ENCODE results near the gene CEMIP.

The CEMIP gene

DNA sequence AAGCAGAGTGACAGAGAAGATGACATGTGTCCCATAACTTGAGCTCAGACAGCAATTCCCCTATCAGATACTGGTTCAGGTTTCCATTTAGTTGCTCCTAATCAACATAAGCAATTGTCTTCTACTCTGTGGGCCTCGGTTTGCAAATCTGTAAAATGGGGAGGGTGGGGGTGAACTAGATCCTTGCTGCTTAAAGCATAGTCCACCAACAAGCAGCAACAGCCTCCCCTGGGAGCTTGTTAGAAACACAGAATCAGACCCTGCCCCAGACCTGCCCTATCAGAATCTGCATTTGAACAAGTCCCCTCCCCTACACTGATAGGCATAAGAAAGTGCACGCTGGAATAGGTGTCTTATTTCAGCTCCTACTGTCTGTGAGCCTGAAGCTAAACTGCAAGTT is 87.8 kb downstream of the CEMIP start:
- Histone ChIP-seq H3K4me3 (replicated peaks; ENCODE audit: insufficient read depth, low read length) (no peak overlapping the region), H3K27me3 (ENCODE audit: insufficient read depth, poor library complexity, severe bottlenecking) (no peaks in the 10 kb centered on the region), H3K27ac (replicated peaks) (no peak overlapping the region)
- TF ChIP-seq POLR2AphosphoS5 (IDR thresholded peaks at IDR 0.05; ENCODE audit: low read depth) (no peak), GABPA (IDR thresholded peaks at IDR 0.05; ENCODE audit: low read depth) (no peak), SPI1 (IDR thresholded peaks at IDR 0.05; ENCODE audit: borderline replicate concordance, low read depth) (no peak)
- DNase-seq (ENCODE audit: low read depth in 1 of 2, low spot score in 1 of 2) = no peak

DNA sequence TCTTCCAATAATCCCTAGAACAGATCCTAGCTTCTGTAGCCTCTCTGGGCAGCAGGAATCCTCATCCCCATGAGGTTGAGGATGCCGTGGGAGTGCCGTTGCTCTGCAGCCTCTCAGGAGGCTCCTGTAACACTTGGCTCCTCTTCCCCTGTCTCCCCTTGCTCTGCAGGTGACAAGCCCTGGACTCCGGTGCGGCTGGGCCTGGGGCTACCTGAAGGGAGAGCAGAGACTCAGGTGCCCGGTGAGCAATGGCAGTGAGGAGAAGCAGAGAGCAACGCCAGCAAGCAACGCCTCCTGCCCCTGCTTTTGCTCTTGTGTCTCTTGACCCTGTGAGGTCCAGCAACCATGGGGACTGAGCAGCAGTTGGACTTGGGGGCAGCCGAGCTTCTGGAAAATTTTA is 91.2 kb downstream of the CEMIP start:
- Histone ChIP-seq H3K27me3 (ENCODE audit: insufficient read depth, poor library complexity, severe bottlenecking) (no peaks in the 10 kb centered on the region), H3K4me3 (replicated peaks; ENCODE audit: insufficient read depth, low read length) (no peak overlapping the region), H3K27ac (replicated peaks) (no peak overlapping the region)
- DNase-seq (ENCODE audit: low read depth in 1 of 2, low spot score in 1 of 2) = no peak
- TF ChIP-seq, protein P1, sequence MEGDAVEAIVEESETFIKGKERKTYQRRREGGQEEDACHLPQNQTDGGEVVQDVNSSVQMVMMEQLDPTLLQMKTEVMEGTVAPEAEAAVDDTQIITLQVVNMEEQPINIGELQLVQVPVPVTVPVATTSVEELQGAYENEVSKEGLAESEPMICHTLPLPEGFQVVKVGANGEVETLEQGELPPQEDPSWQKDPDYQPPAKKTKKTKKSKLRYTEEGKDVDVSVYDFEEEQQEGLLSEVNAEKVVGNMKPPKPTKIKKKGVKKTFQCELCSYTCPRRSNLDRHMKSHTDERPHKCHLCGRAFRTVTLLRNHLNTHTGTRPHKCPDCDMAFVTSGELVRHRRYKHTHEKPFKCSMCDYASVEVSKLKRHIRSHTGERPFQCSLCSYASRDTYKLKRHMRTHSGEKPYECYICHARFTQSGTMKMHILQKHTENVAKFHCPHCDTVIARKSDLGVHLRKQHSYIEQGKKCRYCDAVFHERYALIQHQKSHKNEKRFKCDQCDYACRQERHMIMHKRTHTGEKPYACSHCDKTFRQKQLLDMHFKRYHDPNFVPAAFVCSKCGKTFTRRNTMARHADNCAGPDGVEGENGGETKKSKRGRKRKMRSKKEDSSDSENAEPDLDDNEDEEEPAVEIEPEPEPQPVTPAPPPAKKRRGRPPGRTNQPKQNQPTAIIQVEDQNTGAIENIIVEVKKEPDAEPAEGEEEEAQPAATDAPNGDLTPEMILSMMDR (IDR thresholded peaks at IDR 0.05; ENCODE audit: insufficient read depth, low read length) = no peak
- TF ChIP-seq GABPA (IDR thresholded peaks at IDR 0.05; ENCODE audit: low read depth) = no peak
- TF ChIP-seq POLR2AphosphoS5 (IDR thresholded peaks at IDR 0.05; ENCODE audit: low read depth) = no peak
- TF ChIP-seq SPI1 (IDR thresholded peaks at IDR 0.05; ENCODE audit: borderline replicate concordance, low read depth) = no peak
- TF ChIP-seq, protein P2, sequence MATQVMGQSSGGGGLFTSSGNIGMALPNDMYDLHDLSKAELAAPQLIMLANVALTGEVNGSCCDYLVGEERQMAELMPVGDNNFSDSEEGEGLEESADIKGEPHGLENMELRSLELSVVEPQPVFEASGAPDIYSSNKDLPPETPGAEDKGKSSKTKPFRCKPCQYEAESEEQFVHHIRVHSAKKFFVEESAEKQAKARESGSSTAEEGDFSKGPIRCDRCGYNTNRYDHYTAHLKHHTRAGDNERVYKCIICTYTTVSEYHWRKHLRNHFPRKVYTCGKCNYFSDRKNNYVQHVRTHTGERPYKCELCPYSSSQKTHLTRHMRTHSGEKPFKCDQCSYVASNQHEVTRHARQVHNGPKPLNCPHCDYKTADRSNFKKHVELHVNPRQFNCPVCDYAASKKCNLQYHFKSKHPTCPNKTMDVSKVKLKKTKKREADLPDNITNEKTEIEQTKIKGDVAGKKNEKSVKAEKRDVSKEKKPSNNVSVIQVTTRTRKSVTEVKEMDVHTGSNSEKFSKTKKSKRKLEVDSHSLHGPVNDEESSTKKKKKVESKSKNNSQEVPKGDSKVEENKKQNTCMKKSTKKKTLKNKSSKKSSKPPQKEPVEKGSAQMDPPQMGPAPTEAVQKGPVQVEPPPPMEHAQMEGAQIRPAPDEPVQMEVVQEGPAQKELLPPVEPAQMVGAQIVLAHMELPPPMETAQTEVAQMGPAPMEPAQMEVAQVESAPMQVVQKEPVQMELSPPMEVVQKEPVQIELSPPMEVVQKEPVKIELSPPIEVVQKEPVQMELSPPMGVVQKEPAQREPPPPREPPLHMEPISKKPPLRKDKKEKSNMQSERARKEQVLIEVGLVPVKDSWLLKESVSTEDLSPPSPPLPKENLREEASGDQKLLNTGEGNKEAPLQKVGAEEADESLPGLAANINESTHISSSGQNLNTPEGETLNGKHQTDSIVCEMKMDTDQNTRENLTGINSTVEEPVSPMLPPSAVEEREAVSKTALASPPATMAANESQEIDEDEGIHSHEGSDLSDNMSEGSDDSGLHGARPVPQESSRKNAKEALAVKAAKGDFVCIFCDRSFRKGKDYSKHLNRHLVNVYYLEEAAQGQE (IDR thresholded peaks at IDR 0.05; ENCODE audit: insufficient replicate concordance, low read depth) = no peak

DNA sequence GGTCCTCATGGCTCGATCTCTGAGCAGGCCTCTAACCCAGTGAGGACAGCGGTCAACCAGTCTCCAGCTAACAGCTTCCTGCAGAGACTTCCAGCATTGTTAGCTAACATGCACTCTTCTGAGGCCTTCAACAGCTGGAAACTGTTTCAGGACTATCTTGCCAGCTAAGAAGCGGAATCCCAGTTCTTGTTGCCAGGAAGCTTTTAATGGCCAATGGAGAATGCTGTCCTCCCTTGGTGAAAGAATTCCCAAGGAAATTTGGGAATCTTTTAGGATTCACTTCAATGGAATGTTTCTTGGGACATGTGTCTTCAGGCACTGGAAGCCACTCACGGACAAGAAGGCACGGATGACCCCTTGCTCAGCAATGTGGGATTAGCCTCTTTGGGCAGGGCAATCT is 91.7 kb downstream of the CEMIP start:
- H3K27me3 ChIP-seq (ENCODE audit: insufficient read depth, poor library complexity, severe bottlenecking) = no peaks in the 10 kb centered on the region
- DNase-seq (ENCODE audit: low read depth in 1 of 2, low spot score in 1 of 2) = no peak
- TF ChIP-seq GABPA (IDR thresholded peaks at IDR 0.05; ENCODE audit: low read depth) (no peak), POLR2AphosphoS5 (IDR thresholded peaks at IDR 0.05; ENCODE audit: low read depth) (no peak), SPI1 (IDR thresholded peaks at IDR 0.05; ENCODE audit: borderline replicate concordance, low read depth) (no peak)
- TF ChIP-seq, protein P2 (IDR thresholded peaks at IDR 0.05; ENCODE audit: insufficient replicate concordance, low read depth) = no peak
- TF ChIP-seq, protein P1 (IDR thresholded peaks at IDR 0.05; ENCODE audit: insufficient read depth, low read length) = no peak
- H3K4me3 ChIP-seq (replicated peaks; ENCODE audit: insufficient read depth, low read length) = no peak overlapping the region
- H3K27ac ChIP-seq (replicated peaks) = no peak overlapping the region

DNA sequence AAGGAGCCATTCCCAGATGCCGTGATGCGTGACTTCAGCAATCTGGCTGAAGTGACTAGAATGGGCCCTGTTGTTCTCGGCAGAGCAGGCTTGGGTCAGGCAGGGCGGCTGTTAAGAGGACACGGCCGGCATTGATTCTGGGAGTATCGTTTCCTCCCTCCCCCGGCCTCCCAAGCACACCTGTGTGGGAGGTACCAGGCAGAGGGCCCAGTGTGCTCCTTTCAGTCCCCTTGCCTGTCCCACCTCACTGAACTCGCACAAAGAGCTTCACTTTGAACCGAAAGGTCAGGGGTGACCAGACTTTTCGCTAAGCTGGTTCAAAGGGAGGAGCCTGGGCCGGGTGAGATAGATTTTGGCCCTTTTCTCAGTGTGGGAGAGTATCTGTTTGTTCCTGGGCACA is 92.7 kb downstream of the CEMIP start:
- H3K4me3 ChIP-seq (replicated peaks; ENCODE audit: insufficient read depth, low read length) = no peak overlapping the region
- H3K27me3 ChIP-seq (ENCODE audit: insufficient read depth, poor library complexity, severe bottlenecking) = no peaks in the 10 kb centered on the region
- H3K27ac ChIP-seq (replicated peaks) = no peak overlapping the region
- TF ChIP-seq GABPA (IDR thresholded peaks at IDR 0.05; ENCODE audit: low read depth) (no peak), SPI1 (IDR thresholded peaks at IDR 0.05; ENCODE audit: borderline replicate concordance, low read depth) (no peak), POLR2AphosphoS5 (IDR thresholded peaks at IDR 0.05; ENCODE audit: low read depth) (no peak)
- TF ChIP-seq, protein P2 (IDR thresholded peaks at IDR 0.05; ENCODE audit: insufficient replicate concordance, low read depth) = no peak
- TF ChIP-seq, protein P1 (IDR thresholded peaks at IDR 0.05; ENCODE audit: insufficient read depth, low read length) = no peak
- DNase-seq (ENCODE audit: low read depth in 1 of 2, low spot score in 1 of 2) = no peak

Measured in HL-60 (cell line).